ENCODE measurements around the gene LRP8. TPM values are rescaled to one million over a fixed set of nuclear protein-coding genes. Genes with fewer than 3 reads are reported as not detected.

LRP8 gene
- total and polyA plus RNA-seq, 2 of the 4 experiments (the other 2 are of a cell fraction): 12.0 to 12.1 TPM

- no peaks in the 10 kb centered on the region for H3K9me1 ChIP-seq (ENCODE audit: insufficient read depth, low read length)
- H2BK15ac ChIP-seq (ENCODE audit: low read depth, low read length): no peak overlapping the region
- H4K20me1 ChIP-seq (ENCODE audit: insufficient read depth, low read length): no peaks in the 10 kb centered on the region
- peaks cover 3% of the 10 kb centered on the region; the same call in 1 of the 2 replicates for H3K36me3 ChIP-seq (ENCODE audit: control insufficient read depth, insufficient read depth, low read length)
- dilution Hi-C loops (cut with HindIII; ENCODE audit: low sequenced_read_pairs, unreplicated experiment) (no loop called here), intact Hi-C loops (cut with micrococcal nuclease) (no loop called here), in situ Hi-C loops (cut with MboI; ENCODE audit: low sequenced_read_pairs) (loop anchor here (5.0 kb wide), 2 partner anchors 117 to 197 kb away; no protein-coding TSS in a partner anchor)
- no peaks in the 10 kb centered on the region for H3K79me1 ChIP-seq (ENCODE audit: low read depth in 1 of 2, low read length in 2 of 2)
- CTCF ChIA-PET: interaction anchor here (2.3 kb wide), 1 partner anchor 118 kb away, joined by 6 read pairs; no protein-coding TSS in a partner anchor
- no peak overlapping the region for H2BK5ac ChIP-seq (ENCODE audit: low read depth, low read length, poor library complexity, severe bottlenecking)
- no peaks in the 10 kb centered on the region for H3K27me3 ChIP-seq (ENCODE audit: control insufficient read depth, insufficient read depth, low read length)
- no peak overlapping the region for H3K4me3 ChIP-seq (ENCODE audit: insufficient read depth, low read depth, low read length)
- no peak overlapping the region for H3K56ac ChIP-seq (ENCODE audit: extremely low read depth, insufficient read depth, low read length)
- no peak overlapping the region for H2BK120ac ChIP-seq (ENCODE audit: low read depth, low read length)
- POLR2A ChIA-PET (ENCODE audit: unreplicated experiment): no interaction called here
- no peak overlapping the region for H3K4ac ChIP-seq (ENCODE audit: low read depth, low read length)
- no peak overlapping the region for H4K8ac ChIP-seq (ENCODE audit: low read depth in 2 of 2, low read length in 2 of 2)
- ATAC-seq (ENCODE audit: low read depth): no peak
- no peak overlapping the region for H3K14ac ChIP-seq (replicated peaks; ENCODE audit: low read depth, low read length)
- H2AFZ ChIP-seq (replicated peaks; ENCODE audit: low read length, poor library complexity): no peak overlapping the region
- no peak overlapping the region for H3K9ac ChIP-seq (ENCODE audit: low read depth, low read length)
- BruUV-seq (replicated peaks): no TSS peak
- 100% methylated on average over 1 of the region's 3 CpGs; no CpG with 5 or more reads in 1 of the 2 experiments for WGBS, 2 experiments (ENCODE audit: extremely low coverage in 2 of 2, insufficient read length in 1 of 2)
- H3K4me2 ChIP-seq (ENCODE audit: low read depth, low read length): no peak overlapping the region
- DNase-seq: no peak
- no peak overlapping the region for H3K18ac ChIP-seq (ENCODE audit: low read depth, low read length)
- H3K23ac ChIP-seq (ENCODE audit: low read depth, low read length): no peak overlapping the region
- H4K91ac ChIP-seq (ENCODE audit: insufficient read depth, low read depth, low read length): no peak overlapping the region
- no peaks in the 10 kb centered on the region for H3K4me1 ChIP-seq (ENCODE audit: control insufficient read depth, insufficient read depth, low read length)
- H4K5ac ChIP-seq (ENCODE audit: low read depth, low read length): no peak overlapping the region
- no peak overlapping the region for H2BK20ac ChIP-seq (ENCODE audit: low read depth, low read length)
- no peak overlapping the region for H2AK5ac ChIP-seq (ENCODE audit: low read depth, low read length)
- TF ChIP-seq RCOR1 (IDR thresholded peaks at IDR 0.05; ENCODE audit: insufficient replicate concordance, low read length): no peak
- TF ChIP-seq, protein P1, sequence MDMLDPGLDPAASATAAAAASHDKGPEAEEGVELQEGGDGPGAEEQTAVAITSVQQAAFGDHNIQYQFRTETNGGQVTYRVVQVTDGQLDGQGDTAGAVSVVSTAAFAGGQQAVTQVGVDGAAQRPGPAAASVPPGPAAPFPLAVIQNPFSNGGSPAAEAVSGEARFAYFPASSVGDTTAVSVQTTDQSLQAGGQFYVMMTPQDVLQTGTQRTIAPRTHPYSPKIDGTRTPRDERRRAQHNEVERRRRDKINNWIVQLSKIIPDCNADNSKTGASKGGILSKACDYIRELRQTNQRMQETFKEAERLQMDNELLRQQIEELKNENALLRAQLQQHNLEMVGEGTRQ (IDR thresholded peaks at IDR 0.05; ENCODE audit: low read depth, low read length): no peak
- TF ChIP-seq RAD21 (IDR thresholded peaks at IDR 0.05; ENCODE audit: low read length): no peak
- no peak for TF ChIP-seq MAFK (IDR thresholded peaks at IDR 0.05; ENCODE audit: low read depth, low read length)
- TF ChIP-seq CHD1 (IDR thresholded peaks at IDR 0.05; ENCODE audit: low read depth, low read length): no peak
- TF ChIP-seq, protein P2, sequence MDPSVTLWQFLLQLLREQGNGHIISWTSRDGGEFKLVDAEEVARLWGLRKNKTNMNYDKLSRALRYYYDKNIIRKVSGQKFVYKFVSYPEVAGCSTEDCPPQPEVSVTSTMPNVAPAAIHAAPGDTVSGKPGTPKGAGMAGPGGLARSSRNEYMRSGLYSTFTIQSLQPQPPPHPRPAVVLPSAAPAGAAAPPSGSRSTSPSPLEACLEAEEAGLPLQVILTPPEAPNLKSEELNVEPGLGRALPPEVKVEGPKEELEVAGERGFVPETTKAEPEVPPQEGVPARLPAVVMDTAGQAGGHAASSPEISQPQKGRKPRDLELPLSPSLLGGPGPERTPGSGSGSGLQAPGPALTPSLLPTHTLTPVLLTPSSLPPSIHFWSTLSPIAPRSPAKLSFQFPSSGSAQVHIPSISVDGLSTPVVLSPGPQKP (IDR thresholded peaks at IDR 0.05; ENCODE audit: borderline replicate concordance, low read depth, low read length): no peak
- TF ChIP-seq MXI1 (IDR thresholded peaks at IDR 0.05; ENCODE audit: borderline replicate concordance, low read depth, low read length): no peak
- TF ChIP-seq FOS (IDR thresholded peaks at IDR 0.05; ENCODE audit: low read depth, low read length): no peak
- no peak for TF ChIP-seq BHLHE40 (IDR thresholded peaks at IDR 0.05; ENCODE audit: low read depth, low read length)
- TF ChIP-seq RFX5 (IDR thresholded peaks at IDR 0.05; ENCODE audit: low read depth, low read length): no peak
- no peak for TF ChIP-seq POLR2A (IDR thresholded peaks at IDR 0.05; ENCODE audit: low read depth, low read length)
- TF ChIP-seq NFE2L2 (IDR thresholded peaks at IDR 0.05; ENCODE audit: low read depth, low read length): no peak
- TF ChIP-seq, protein P3, sequence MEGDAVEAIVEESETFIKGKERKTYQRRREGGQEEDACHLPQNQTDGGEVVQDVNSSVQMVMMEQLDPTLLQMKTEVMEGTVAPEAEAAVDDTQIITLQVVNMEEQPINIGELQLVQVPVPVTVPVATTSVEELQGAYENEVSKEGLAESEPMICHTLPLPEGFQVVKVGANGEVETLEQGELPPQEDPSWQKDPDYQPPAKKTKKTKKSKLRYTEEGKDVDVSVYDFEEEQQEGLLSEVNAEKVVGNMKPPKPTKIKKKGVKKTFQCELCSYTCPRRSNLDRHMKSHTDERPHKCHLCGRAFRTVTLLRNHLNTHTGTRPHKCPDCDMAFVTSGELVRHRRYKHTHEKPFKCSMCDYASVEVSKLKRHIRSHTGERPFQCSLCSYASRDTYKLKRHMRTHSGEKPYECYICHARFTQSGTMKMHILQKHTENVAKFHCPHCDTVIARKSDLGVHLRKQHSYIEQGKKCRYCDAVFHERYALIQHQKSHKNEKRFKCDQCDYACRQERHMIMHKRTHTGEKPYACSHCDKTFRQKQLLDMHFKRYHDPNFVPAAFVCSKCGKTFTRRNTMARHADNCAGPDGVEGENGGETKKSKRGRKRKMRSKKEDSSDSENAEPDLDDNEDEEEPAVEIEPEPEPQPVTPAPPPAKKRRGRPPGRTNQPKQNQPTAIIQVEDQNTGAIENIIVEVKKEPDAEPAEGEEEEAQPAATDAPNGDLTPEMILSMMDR (conservative IDR thresholded peaks at IDR 0.05; ENCODE audit: low read depth, low read length): no peak
- no peak for TF ChIP-seq MAZ (IDR thresholded peaks at IDR 0.05; ENCODE audit: borderline replicate concordance, low read depth, low read length)
- TF ChIP-seq SMC3 (IDR thresholded peaks at IDR 0.05; ENCODE audit: low read depth, low read length): no peak
- TF ChIP-seq CEBPB (IDR thresholded peaks at IDR 0.05; ENCODE audit: low read depth, low read length): no peak
- no peaks in the 10 kb centered on the region for H3K9me3 ChIP-seq (ENCODE audit: control insufficient read depth, insufficient read depth, low read length)
- H3K27ac ChIP-seq (ENCODE audit: insufficient read depth, low read length): no peak overlapping the region
- H2AK9ac ChIP-seq (replicated peaks; ENCODE audit: low read depth, low read length, poor library complexity): no peak overlapping the region
Observed at GRCh38 chr1:53275566-53275965, 52.3 kb downstream of the LRP8 start.

Measured in IMR-90 (cell line).